ENCODE measurements around the gene SDHB. TPM values are rescaled to one million over a fixed set of nuclear protein-coding genes. Genes with fewer than 3 reads are reported as not detected.

The SDHB gene
- total and polyA plus RNA-seq, 2 of the 13 experiments (the other 11 are each of a cell fraction or from before 2014, with no cell fraction given): 136 to 142 TPM

DNA sequence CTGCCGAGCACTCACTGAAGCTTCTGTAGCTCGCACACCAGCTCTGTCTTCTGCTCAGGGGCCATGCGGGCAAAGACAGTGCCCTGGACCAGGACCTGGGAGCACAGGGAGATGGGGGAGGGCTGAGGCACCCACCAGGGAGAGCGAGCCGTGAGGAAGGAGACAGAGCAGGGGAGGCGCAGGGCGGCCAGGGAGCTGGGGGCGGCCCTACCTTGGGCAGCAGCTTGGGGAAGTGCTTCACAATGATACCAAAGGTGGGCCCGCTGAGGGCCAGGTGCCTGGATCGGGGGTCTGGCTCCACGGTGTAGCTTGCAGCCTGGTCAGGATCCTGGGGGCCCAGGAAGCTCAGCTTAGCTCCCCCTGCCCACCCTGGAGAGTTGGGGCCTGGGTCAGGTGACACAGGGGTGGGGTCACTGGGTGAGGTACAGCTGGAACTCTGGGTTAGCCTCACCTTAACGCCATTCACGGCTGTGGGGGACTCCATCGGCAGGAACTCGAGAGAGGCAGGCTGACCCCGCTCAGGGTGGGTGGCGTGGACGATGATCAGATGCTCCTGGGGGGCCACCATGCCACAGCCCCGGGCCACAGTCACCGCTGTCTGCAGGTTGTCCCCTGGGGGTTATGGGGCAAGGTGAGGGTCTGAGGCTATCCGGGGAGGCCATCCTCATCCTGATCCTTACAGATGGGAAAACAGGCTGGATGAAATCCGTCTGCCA is 64.0 kb downstream of the SDHB start:
- no peaks in the 10 kb centered on the region for H3K9me3 ChIP-seq (ENCODE audit: low read length)
- H3K4me2 ChIP-seq (ENCODE audit: low read depth, low read length): no peak overlapping the region
- ATAC-seq (no peak), FAIRE-seq (no peak), DNase-seq (ENCODE audit: low spot score) (no peak)
- H3K4me3 ChIP-seq (replicated peaks in 1 of 3; ENCODE audit: insufficient read depth in 1 of 3, low read depth in 2 of 3, low read length in 3 of 3): no peak overlapping the region
- no peaks in the 10 kb centered on the region for H3K36me3 ChIP-seq (replicated peaks in 1 of 2; ENCODE audit: control insufficient read depth in 1 of 2, insufficient read depth in 2 of 2, low read length in 2 of 2)
- intact Hi-C loops (cut with micrococcal nuclease; ENCODE audit: unreplicated experiment): no loop called here
- POLR2A ChIA-PET: no interaction called here
- H4K20me1 ChIP-seq (ENCODE audit: insufficient read depth, low read length): no peaks in the 10 kb centered on the region
- CTCF ChIA-PET (ENCODE audit: low intra/inter-chr PET ratio, low total read pairs): no interaction called here
- in situ Hi-C loops (cut with HindIII; ENCODE audit: extremely low pct_ligation_motif_present, low pct_unique_long_range_greater_than_20kb): no loop called here
- no peaks in the 10 kb centered on the region for H3K27me3 ChIP-seq (ENCODE audit: control insufficient read depth in 1 of 2, insufficient read depth in 2 of 2, low read length in 2 of 2)
- whole genome bisulfite sequencing (ENCODE audit: low lambda C conversion rate): 95% methylated on average over 19 of the region's 22 CpGs
- no peak overlapping the region for H2AFZ ChIP-seq (ENCODE audit: low read length)
- no peaks in the 10 kb centered on the region for H3K79me2 ChIP-seq (ENCODE audit: insufficient read depth, low read length)
- TF ChIP-seq ZNF850 (CRISPR knock-in tag; conservative IDR thresholded peaks at IDR 0.05): no peak
- TF ChIP-seq CREM (IDR thresholded peaks at IDR 0.05): no peak
- TF ChIP-seq CREM (CRISPR knock-in tag; IDR thresholded peaks at IDR 0.05): no peak
- TF ChIP-seq, protein P1, sequence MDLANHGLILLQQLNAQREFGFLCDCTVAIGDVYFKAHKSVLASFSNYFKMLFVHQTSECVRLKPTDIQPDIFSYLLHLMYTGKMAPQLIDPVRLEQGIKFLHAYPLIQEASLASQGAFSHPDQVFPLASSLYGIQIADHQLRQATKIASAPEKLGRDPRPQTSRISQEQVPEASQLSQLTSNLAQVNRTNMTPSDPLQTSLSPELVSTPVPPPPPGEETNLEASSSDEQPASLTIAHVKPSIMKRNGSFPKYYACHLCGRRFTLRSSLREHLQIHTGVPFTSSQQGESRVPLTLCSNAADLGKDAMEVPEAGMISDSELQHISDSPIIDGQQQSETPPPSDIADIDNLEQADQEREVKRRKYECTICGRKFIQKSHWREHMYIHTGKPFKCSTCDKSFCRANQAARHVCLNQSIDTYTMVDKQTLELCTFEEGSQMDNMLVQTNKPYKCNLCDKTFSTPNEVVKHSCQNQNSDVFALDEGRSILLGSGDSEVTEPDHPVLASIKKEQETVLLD (CRISPR knock-in tag; IDR thresholded peaks at IDR 0.05; ENCODE audit: low read depth): no peak
- TF ChIP-seq SMARCE1 (IDR thresholded peaks at IDR 0.05; ENCODE audit: borderline replicate concordance): no peak
- TF ChIP-seq ZNF225 (CRISPR knock-in tag; IDR thresholded peaks at IDR 0.05): no peak
- no peak for TF ChIP-seq HOXA9 (CRISPR knock-in tag; IDR thresholded peaks at IDR 0.05; ENCODE audit: borderline replicate concordance)
- TF ChIP-seq, protein P2, sequence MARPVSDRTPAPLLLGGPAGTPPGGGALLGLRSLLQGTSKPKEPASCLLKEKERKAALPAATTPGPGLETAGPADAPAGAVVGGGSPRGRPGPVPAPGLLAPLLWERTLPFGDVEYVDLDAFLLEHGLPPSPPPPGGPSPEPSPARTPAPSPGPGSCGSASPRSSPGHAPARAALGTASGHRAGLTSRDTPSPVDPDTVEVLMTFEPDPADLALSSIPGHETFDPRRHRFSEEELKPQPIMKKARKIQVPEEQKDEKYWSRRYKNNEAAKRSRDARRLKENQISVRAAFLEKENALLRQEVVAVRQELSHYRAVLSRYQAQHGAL (CRISPR knock-in tag; IDR thresholded peaks at IDR 0.05; ENCODE audit: not compliant biosample characterization): no peak
- TF ChIP-seq, protein P3, sequence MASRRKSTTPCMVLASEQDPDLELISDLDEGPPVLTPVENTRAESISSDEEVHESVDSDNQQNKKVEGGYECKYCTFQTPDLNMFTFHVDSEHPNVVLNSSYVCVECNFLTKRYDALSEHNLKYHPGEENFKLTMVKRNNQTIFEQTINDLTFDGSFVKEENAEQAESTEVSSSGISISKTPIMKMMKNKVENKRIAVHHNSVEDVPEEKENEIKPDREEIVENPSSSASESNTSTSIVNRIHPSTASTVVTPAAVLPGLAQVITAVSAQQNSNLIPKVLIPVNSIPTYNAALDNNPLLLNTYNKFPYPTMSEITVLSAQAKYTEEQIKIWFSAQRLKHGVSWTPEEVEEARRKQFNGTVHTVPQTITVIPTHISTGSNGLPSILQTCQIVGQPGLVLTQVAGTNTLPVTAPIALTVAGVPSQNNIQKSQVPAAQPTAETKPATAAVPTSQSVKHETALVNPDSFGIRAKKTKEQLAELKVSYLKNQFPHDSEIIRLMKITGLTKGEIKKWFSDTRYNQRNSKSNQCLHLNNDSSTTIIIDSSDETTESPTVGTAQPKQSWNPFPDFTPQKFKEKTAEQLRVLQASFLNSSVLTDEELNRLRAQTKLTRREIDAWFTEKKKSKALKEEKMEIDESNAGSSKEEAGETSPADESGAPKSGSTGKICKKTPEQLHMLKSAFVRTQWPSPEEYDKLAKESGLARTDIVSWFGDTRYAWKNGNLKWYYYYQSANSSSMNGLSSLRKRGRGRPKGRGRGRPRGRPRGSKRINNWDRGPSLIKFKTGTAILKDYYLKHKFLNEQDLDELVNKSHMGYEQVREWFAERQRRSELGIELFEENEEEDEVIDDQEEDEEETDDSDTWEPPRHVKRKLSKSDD (CRISPR knock-in tag; IDR thresholded peaks at IDR 0.05; ENCODE audit: low read depth): no peak
- TF ChIP-seq PHB2 (IDR thresholded peaks at IDR 0.05; ENCODE audit: partially characterized antibody): no peak
- no peak for TF ChIP-seq ARHGAP35 (CRISPR knock-in tag; IDR thresholded peaks at IDR 0.05; ENCODE audit: borderline replicate concordance)
- no peak overlapping the region for H3K9ac ChIP-seq (ENCODE audit: insufficient read depth, low read depth, low read length)
- no TSS peak for BruUV-seq (replicated peaks)
- H3K27ac ChIP-seq (ENCODE audit: extremely low read length, insufficient read depth, low read length): no peak overlapping the region
- H3K4me1 ChIP-seq (ENCODE audit: insufficient read depth, low read length): no peaks in the 10 kb centered on the region

All from HepG2 (cell line).